A673 (cell line): ENCODE data around the gene RNF212B.

Experiments
- CTCF ChIP-seq: fragments of 300-800, 200-600 bp; sonication (generic); conservative IDR thresholded peaks from 2 replicates; pipeline ENCODE4 v1.5.1; 2017; ENCODE audit warnings: low read depth, mild to moderate bottlenecking, antibody characterized with exemption, low read length, moderate library complexity, mixed read lengths
- EZH2 ChIP-seq: fragments of 200-600 bp; sonication (generic); IDR thresholded peaks from 2 replicates; pipeline ENCODE4 v1.6.1; 2017; ENCODE audit warnings: borderline replicate concordance, low read depth, mild to moderate bottlenecking, mixed read lengths, antibody characterized with exemption, low read length; ENCODE audit not compliant: poor library complexity, severe bottlenecking

- TF ChIP-seq CTCF (0 out of 2 replicates have a peak, but pooled peaks have one; percentile 13), EZH2 (no peak)
Observed at GRCh38 chr14:23286020-23286901, 48.5 kb downstream of the RNF212B start, which contains the start of gene HOMEZ.
